ENCODE measurements around the gene C1QC.

The C1QC gene

DNA sequence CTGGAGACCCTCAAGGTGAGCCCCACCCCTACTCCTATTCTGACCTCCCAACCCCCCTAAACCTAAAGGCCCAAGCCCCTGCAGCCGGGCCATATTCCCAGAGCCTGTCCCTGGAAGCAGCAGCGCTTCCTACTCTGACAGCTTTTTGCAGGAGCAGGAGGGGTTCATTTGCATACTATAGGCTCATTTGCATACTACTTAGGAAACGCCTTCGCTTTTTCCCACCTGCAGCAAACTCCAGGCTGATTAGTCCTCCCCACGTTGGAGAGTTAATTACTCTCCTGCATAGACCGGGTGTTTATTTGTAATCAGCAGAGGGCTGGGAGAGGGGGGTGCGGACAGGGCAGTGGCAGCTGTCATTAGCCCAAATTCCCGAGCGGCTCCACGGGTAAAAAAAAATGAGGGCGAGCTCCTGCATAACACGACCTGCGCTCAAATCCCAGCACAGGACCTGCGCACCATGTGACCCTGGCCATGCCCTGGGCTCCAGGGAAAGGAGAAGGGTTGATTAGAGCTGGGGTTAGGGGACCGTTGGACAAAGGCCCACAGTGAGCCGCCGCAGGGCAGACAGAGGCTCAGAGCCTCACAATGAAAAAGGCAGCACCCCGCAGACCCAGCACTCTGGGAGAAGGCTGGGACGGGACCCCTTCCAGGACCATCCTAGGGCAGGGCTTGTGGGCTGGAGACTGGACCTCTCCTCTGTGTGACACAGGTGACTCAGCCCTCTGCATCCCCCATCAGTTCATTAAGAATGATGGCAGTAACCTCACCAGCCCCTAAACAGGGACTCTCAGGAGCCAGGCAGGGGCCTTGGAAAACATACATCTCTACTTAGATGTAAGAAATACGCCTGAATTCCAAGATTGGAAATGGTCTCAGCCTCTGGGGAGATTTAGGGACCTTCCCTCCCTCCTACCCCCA, 16.9 kb upstream of the C1QC start:
- no peak for DNase-seq (ENCODE audit: low read depth in 1 of 2, low spot score in 1 of 2)
- in situ Hi-C loops (cut with HindIII; ENCODE audit: low pct_unique_long_range_greater_than_20kb, low sequenced_read_pairs): no loop called here
- TF ChIP-seq JUND (IDR thresholded peaks at IDR 0.05; ENCODE audit: low read depth): no peak

GRCh38 chr1:22627331-22627730, 16.1 kb upstream of the C1QC start:
- in situ Hi-C loops (cut with HindIII; ENCODE audit: low pct_unique_long_range_greater_than_20kb, low sequenced_read_pairs): no loop called here
- no peak for DNase-seq (ENCODE audit: low read depth in 1 of 2, low spot score in 1 of 2)
- TF ChIP-seq JUND (IDR thresholded peaks at IDR 0.05; ENCODE audit: low read depth): no peak

DNA sequence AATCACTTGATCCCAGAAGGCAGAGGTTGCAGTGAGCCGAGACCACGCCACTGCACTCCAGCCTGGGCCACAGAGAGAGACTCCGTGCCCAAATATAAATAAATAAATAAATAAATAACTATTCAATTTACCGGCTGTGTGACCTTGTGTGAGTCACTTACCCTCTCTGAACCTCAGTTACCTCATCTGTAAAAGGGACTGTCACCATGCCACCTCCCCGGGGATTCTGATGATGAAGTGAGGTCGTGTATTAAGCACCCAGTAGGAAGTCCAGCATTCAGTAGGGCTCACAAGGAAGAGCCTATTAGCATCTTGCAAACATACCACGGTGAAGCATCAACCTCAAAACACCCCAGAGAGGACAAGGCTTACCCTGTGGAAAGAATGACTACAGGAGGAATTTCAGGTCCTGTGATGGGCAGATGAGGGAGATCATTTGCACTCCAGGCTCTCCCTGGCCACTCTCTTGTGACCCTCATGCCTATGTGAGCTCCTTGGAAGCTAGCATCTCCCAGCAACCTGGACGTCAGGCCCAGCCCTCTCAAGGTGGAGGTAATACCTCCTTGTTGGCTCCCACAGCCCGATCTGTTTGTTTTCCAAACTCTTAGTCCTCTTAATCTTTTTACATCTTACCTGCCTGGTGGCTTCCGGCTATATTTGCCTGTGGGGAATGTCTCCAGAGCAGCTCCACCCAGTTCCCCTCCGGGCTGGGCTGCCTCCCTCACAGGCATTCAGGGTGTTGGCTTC, 14.6 kb upstream of the C1QC start:
- peak; percentile 40 to 75 for DNase-seq (ENCODE audit: low read depth in 1 of 2, low spot score in 1 of 2)
- TF ChIP-seq JUND (IDR thresholded peaks at IDR 0.05; ENCODE audit: low read depth): no peak
- in situ Hi-C loops (cut with HindIII; ENCODE audit: low pct_unique_long_range_greater_than_20kb, low sequenced_read_pairs): no loop called here

GRCh38 chr1:22629886-22630285, 13.5 kb upstream of the C1QC start:
- TF ChIP-seq JUND (IDR thresholded peaks at IDR 0.05; ENCODE audit: low read depth): no peak
- DNase-seq (ENCODE audit: low read depth in 1 of 2, low spot score in 1 of 2): no peak
- in situ Hi-C loops (cut with HindIII; ENCODE audit: low pct_unique_long_range_greater_than_20kb, low sequenced_read_pairs): no loop called here

GRCh38 chr1:22633697-22634463, 9.6 kb upstream of the C1QC start:
- DNase-seq (ENCODE audit: low read depth in 1 of 2, low spot score in 1 of 2): no peak
- TF ChIP-seq JUND (IDR thresholded peaks at IDR 0.05; ENCODE audit: low read depth): no peak
- in situ Hi-C loops (cut with HindIII; ENCODE audit: low pct_unique_long_range_greater_than_20kb, low sequenced_read_pairs): no loop called here

DNA sequence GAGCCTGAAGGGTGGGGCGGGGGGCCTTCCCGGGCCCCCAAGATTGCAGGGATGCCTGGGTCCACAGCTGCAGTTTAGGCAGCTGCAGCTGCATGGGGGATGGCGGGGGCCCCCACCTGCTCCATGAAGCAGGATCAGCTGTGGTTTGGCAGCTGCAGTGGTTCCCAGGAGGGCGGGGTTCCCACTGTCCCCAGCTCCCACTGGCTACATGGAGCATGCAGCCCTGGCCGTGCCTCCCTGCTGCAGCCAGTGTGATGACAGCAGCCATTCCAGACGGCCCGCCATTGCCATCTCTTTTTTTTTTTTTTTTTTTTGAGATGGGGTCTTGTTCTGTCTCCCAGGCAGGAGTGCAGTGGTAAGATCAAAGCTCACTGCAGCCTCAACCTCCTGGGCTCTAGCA, 8.0 kb upstream of the C1QC start:
- in situ Hi-C loops (cut with HindIII; ENCODE audit: low pct_unique_long_range_greater_than_20kb, low sequenced_read_pairs): no loop called here
- DNase-seq (ENCODE audit: low read depth in 1 of 2, low spot score in 1 of 2): no peak
- no peak for TF ChIP-seq JUND (IDR thresholded peaks at IDR 0.05; ENCODE audit: low read depth)

DNA sequence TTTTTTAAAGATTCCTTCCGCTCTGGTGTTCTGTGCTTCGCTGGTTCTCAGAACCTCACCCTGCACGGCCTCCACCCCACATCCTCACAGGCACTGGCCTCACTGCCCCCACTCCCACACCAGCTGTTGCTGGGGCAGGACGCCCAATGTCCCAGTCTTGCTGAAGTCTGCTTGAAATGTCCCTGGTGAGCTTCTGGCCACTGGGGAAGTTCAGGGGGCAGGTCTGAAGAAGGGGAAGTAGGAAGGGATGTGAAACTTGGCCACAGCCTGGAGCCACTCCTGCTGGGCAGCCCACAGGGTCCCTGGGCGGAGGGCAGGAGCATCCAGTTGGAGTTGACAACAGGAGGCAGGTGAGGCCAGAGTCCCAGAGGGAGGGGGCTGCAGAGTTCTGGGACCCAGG, 7.1 kb upstream of the C1QC start, which contains the start of gene C1QA:
TSS of gene C1QA (plus strand) at position 276 of the 400 bp plus-strand sequence. CDS start 989 bp downstream, outside the sequence.
- no peak for TF ChIP-seq JUND (IDR thresholded peaks at IDR 0.05; ENCODE audit: low read depth)
- in situ Hi-C loops (cut with HindIII; ENCODE audit: low pct_unique_long_range_greater_than_20kb, low sequenced_read_pairs): no loop called here
- no peak for DNase-seq (ENCODE audit: low read depth in 1 of 2, low spot score in 1 of 2)

DNA sequence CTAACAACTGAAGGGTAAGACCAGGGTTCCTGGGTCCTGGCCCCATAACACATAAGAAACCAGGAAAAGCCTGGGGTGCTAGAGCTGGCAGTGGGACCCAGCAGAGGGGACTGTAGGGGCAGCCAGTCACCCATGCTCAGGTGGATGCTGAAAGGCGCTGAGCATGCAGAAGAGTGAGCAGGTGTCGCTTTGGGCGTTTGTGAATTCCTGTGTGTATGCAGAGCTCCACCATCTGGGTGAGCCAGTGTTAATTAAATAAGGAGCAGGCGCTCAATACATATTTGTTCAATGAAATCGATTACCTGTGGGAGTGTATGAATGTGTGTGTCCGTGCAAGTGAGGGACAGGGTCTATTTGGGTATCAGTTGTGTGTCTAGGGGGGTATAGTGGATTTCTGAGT, 6.5 kb upstream of the C1QC start:
- in situ Hi-C loops (cut with HindIII; ENCODE audit: low pct_unique_long_range_greater_than_20kb, low sequenced_read_pairs): no loop called here
- peak; percentile 51 to 63 for DNase-seq (ENCODE audit: low read depth in 1 of 2, low spot score in 1 of 2)
- TF ChIP-seq JUND (IDR thresholded peaks at IDR 0.05; ENCODE audit: low read depth): no peak

GRCh38 chr1:22637907-22638445, 5.5 kb upstream of the C1QC start:
- in situ Hi-C loops (cut with HindIII; ENCODE audit: low pct_unique_long_range_greater_than_20kb, low sequenced_read_pairs): no loop called here

DNA sequence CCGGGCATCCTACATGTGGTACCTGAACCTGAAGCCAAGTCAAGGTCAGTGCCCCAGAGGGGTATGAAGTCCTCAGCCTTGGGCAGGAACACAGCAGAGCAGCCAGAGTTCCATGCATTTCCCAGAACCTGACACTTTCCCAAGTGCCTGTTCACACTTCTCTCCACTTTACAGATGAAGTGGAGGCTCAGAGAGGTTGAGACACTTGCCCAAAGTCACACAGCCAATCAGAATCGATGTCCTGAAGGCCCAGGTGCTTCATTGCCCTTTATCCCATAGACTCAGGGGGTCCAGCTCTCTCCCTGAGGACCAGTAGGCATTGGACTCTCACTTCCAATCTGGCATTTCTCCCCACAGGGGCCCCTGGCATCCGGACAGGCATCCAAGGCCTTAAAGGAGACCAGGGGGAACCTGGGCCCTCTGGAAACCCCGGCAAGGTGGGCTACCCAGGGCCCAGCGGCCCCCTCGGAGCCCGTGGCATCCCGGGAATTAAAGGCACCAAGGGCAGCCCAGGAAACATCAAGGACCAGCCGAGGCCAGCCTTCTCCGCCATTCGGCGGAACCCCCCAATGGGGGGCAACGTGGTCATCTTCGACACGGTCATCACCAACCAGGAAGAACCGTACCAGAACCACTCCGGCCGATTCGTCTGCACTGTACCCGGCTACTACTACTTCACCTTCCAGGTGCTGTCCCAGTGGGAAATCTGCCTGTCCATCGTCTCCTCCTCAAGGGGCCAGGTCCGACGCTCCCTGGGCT, 4.8 kb upstream of the C1QC start:
- no peak for DNase-seq (ENCODE audit: low read depth in 1 of 2, low spot score in 1 of 2)
- in situ Hi-C loops (cut with HindIII; ENCODE audit: low pct_unique_long_range_greater_than_20kb, low sequenced_read_pairs): no loop called here
- TF ChIP-seq JUND (IDR thresholded peaks at IDR 0.05; ENCODE audit: low read depth): no peak

More at GRCh38 chr1:22637907-22638445, 5.5 kb upstream of the C1QC start:
- no peak for TF ChIP-seq JUND (IDR thresholded peaks at IDR 0.05; ENCODE audit: low read depth)
- no peak for DNase-seq (ENCODE audit: low read depth in 1 of 2, low spot score in 1 of 2)

DNA sequence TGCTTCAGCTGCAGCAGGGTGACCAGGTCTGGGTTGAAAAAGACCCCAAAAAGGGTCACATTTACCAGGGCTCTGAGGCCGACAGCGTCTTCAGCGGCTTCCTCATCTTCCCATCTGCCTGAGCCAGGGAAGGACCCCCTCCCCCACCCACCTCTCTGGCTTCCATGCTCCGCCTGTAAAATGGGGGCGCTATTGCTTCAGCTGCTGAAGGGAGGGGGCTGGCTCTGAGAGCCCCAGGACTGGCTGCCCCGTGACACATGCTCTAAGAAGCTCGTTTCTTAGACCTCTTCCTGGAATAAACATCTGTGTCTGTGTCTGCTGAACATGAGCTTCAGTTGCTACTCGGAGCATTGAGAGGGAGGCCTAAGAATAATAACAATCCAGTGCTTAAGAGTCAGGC, 4.1 kb upstream of the C1QC start:
- DNase-seq (ENCODE audit: low read depth in 1 of 2, low spot score in 1 of 2): no peak
- TF ChIP-seq JUND (IDR thresholded peaks at IDR 0.05; ENCODE audit: low read depth): no peak
- in situ Hi-C loops (cut with HindIII; ENCODE audit: low pct_unique_long_range_greater_than_20kb, low sequenced_read_pairs): no loop called here
